K562 (cell line): ENCODE measurements around the gene ICAM1. TPM values are rescaled to one million over a fixed set of nuclear protein-coding genes. Genes with fewer than 3 reads are reported as not detected.

Experiments
- HIVEP1 ChIP-seq: fragments of 250-450 bp; sonication (Bioruptor Pico); IDR thresholded peaks from 2 replicates; pipeline ENCODE4 v1.4.0; 2020; ENCODE audit warnings: mild to moderate bottlenecking
- MXI1 ChIP-seq: IDR thresholded peaks from 2 replicates; pipeline ENCODE4 v1.6.1; 2011; ENCODE audit warnings: low read depth, mild to moderate bottlenecking, improper control_type of control experiment, low read length
- NCOA4 ChIP-seq: fragments of 450-650 bp; IDR thresholded peaks from 2 replicates; pipeline ENCODE4 v1.6.1; 2018; ENCODE audit warnings: mild to moderate bottlenecking; ENCODE audit not compliant: partially characterized antibody
- RBFOX2 ChIP-seq: fragments of 200-400 bp; formaldehyde crosslinking; IDR thresholded peaks from 2 replicates; pipeline ENCODE4 v1.6.1; 2017; ENCODE audit warnings: low read depth, mild to moderate bottlenecking, low read length, moderate library complexity
- RBM22 ChIP-seq: fragments of 200-400 bp; formaldehyde crosslinking; IDR thresholded peaks from 2 replicates; pipeline ENCODE4 v1.6.1; 2018; ENCODE audit warnings: low read length, low read depth; ENCODE audit not compliant: poor library complexity, severe bottlenecking
- SETDB1 ChIP-seq: IDR thresholded peaks from one replicate; pipeline ENCODE4 v1.6.1; 2012; ENCODE audit warnings: low read length, control low read depth, inconsistent platforms
- SUPT5H ChIP-seq: fragments of 450-650 bp; IDR thresholded peaks from 2 replicates; pipeline ENCODE4 v1.6.1; 2016
- TBL1XR1 ChIP-seq, 2 experiments: IDR thresholded peaks; 2 replicates each; pipeline ENCODE4 v1.6.1; 2012; ENCODE audit warnings: improper control_type of control experiment in 2 of 2, low read length in 2 of 2, mild to moderate bottlenecking in 1 of 2
- XRCC5 ChIP-seq: fragments of 200-400 bp; formaldehyde crosslinking; IDR thresholded peaks from 2 replicates; pipeline ENCODE4 v1.6.1; 2017; ENCODE audit warnings: low read depth, mild to moderate bottlenecking, low read length
- ZC3H8 ChIP-seq: fragments of 450-650 bp; IDR thresholded peaks from 2 replicates; pipeline ENCODE4 v1.6.1; 2017
- ZNF12 ChIP-seq: sonication (generic); formaldehyde crosslinking; IDR thresholded peaks from 2 replicates; pipeline ENCODE4 v1.4.0; 2020; ENCODE audit warnings: mild to moderate bottlenecking, missing genetic modification reagents
- ZNF311 ChIP-seq: fragments of 250-450 bp; sonication (Bioruptor Pico); IDR thresholded peaks from 2 replicates; pipeline ENCODE4 v1.4.0; 2020; ENCODE audit warnings: mild to moderate bottlenecking, moderate library complexity
- polyA plus RNA-seq, 8 experiments: library from polyadenylated mRNA; depleted of rRNA in 4 of 8; stranded (reverse) in 5 of 8; unstranded in 3 of 8; fragments of >200 nt; fragmentation: Nextera tagmentation in 2 of 8; fragmentation: Illumina TruSeq in 1 of 8; extraction: Ambion mirVana in 2 of 8; extraction: Trizol in 1 of 8; gene quantifications; 2 replicates each; pipeline versions ENCODE4 v1.2.1 to v1.2.3, GENCODE V29; 2011 to 2014; ENCODE audit warnings: inconsistent platforms in 1 of 8, missing spikeins in 1 of 8
- total RNA-seq, 7 experiments: library from RNA; depleted of rRNA in 6 of 7; stranded (reverse); fragments of >200 nt in 6 of 7; fragmentation: Illumina TruSeq in 2 of 7; extraction: Trizol in 2 of 7; gene quantifications; 2 replicates each; pipeline versions ENCODE4 v1.2.1 to v1.2.3, GENCODE V29; 2011 to 2021; ENCODE audit warnings: low replicate concordance in 1 of 7
- TF ChIP-seq, protein P1 (sequence below): fragments of 450-650 bp; IDR thresholded peaks from 2 replicates; pipeline ENCODE4 v1.6.1; 2016; ENCODE audit warnings: mild to moderate bottlenecking
- TF ChIP-seq, protein P2 (sequence below): fragments of 450-650 bp; conservative IDR thresholded peaks from 2 replicates; pipeline ENCODE4 v1.6.1; 2016; ENCODE audit warnings: missing genetic modification characterization, low read depth, mild to moderate bottlenecking, missing compliant biosample characterization, moderate library complexity
- TF ChIP-seq, protein P3 (sequence below): fragments of 250-450 bp; sonication (Bioruptor Pico); IDR thresholded peaks from 2 replicates; pipeline ENCODE4 v1.8.0; 2022; ENCODE audit warnings: inconsistent platforms
- TF ChIP-seq, protein P4 (sequence below): sonication (generic); formaldehyde crosslinking; IDR thresholded peaks from 2 replicates; pipeline ENCODE4 v1.8.0; 2023; ENCODE audit warnings: mild to moderate bottlenecking, missing genetic modification reagents
- TF ChIP-seq, protein P5 (sequence below): fragments of 250-450 bp; sonication (Bioruptor Pico); IDR thresholded peaks from 2 replicates; pipeline ENCODE4 v1.8.0; 2022; ENCODE audit warnings: moderate library complexity, mild to moderate bottlenecking, inconsistent platforms

ICAM1 gene
- total and polyA plus RNA-seq, 9 of the 15 experiments (the other 6 are each of a cell fraction or from before 2014, with no cell fraction given) = 2.3 to 24.4 (median 13.4) TPM

DNA sequence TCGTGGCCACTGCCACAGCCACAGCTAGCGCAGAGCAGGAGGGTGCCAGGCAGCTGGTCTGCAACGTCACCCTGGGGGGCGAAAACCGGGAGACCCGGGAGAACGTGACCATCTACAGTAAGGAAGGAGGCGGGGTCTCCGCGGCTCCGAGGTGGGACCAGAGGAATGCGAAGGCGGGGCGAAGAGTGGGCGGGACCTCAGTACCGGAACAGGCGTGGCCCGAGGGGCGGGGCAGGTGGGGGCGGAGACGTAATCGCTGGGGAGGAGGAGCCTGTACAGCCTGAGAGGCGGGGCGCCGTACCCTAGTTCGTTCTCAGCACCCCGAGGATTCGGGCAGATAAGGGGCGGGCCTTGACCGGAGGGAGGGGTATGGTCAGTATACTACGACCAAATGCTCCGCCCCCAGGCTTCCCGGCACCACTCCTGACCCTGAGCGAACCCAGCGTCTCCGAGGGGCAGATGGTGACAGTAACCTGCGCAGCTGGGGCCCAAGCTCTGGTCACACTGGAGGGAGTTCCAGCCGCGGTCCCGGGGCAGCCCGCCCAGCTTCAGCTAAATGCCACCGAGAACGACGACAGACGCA lies 21.4 kb downstream of the ICAM1 start (continued):
- TF ChIP-seq, protein P1, sequence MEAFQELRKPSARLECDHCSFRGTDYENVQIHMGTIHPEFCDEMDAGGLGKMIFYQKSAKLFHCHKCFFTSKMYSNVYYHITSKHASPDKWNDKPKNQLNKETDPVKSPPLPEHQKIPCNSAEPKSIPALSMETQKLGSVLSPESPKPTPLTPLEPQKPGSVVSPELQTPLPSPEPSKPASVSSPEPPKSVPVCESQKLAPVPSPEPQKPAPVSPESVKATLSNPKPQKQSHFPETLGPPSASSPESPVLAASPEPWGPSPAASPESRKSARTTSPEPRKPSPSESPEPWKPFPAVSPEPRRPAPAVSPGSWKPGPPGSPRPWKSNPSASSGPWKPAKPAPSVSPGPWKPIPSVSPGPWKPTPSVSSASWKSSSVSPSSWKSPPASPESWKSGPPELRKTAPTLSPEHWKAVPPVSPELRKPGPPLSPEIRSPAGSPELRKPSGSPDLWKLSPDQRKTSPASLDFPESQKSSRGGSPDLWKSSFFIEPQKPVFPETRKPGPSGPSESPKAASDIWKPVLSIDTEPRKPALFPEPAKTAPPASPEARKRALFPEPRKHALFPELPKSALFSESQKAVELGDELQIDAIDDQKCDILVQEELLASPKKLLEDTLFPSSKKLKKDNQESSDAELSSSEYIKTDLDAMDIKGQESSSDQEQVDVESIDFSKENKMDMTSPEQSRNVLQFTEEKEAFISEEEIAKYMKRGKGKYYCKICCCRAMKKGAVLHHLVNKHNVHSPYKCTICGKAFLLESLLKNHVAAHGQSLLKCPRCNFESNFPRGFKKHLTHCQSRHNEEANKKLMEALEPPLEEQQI = no peak
- TF ChIP-seq, protein P2, sequence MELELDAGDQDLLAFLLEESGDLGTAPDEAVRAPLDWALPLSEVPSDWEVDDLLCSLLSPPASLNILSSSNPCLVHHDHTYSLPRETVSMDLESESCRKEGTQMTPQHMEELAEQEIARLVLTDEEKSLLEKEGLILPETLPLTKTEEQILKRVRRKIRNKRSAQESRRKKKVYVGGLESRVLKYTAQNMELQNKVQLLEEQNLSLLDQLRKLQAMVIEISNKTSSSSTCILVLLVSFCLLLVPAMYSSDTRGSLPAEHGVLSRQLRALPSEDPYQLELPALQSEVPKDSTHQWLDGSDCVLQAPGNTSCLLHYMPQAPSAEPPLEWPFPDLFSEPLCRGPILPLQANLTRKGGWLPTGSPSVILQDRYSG (tag) = no peak
- TF ChIP-seq SETDB1 = no peak
- TF ChIP-seq HIVEP1 = no peak
- TF ChIP-seq, protein P3, sequence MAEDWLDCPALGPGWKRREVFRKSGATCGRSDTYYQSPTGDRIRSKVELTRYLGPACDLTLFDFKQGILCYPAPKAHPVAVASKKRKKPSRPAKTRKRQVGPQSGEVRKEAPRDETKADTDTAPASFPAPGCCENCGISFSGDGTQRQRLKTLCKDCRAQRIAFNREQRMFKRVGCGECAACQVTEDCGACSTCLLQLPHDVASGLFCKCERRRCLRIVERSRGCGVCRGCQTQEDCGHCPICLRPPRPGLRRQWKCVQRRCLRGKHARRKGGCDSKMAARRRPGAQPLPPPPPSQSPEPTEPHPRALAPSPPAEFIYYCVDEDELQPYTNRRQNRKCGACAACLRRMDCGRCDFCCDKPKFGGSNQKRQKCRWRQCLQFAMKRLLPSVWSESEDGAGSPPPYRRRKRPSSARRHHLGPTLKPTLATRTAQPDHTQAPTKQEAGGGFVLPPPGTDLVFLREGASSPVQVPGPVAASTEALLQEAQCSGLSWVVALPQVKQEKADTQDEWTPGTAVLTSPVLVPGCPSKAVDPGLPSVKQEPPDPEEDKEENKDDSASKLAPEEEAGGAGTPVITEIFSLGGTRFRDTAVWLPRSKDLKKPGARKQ (CRISPR knock-in tag) = no peak
- peak; percentile 64 for TF ChIP-seq RBFOX2
- TF ChIP-seq, protein P4, sequence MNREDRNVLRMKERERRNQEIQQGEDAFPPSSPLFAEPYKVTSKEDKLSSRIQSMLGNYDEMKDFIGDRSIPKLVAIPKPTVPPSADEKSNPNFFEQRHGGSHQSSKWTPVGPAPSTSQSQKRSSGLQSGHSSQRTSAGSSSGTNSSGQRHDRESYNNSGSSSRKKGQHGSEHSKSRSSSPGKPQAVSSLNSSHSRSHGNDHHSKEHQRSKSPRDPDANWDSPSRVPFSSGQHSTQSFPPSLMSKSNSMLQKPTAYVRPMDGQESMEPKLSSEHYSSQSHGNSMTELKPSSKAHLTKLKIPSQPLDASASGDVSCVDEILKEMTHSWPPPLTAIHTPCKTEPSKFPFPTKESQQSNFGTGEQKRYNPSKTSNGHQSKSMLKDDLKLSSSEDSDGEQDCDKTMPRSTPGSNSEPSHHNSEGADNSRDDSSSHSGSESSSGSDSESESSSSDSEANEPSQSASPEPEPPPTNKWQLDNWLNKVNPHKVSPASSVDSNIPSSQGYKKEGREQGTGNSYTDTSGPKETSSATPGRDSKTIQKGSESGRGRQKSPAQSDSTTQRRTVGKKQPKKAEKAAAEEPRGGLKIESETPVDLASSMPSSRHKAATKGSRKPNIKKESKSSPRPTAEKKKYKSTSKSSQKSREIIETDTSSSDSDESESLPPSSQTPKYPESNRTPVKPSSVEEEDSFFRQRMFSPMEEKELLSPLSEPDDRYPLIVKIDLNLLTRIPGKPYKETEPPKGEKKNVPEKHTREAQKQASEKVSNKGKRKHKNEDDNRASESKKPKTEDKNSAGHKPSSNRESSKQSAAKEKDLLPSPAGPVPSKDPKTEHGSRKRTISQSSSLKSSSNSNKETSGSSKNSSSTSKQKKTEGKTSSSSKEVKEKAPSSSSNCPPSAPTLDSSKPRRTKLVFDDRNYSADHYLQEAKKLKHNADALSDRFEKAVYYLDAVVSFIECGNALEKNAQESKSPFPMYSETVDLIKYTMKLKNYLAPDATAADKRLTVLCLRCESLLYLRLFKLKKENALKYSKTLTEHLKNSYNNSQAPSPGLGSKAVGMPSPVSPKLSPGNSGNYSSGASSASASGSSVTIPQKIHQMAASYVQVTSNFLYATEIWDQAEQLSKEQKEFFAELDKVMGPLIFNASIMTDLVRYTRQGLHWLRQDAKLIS (CRISPR knock-in tag) = no peak; the same call in 1 of the 2 replicates
- TF ChIP-seq, protein P5, sequence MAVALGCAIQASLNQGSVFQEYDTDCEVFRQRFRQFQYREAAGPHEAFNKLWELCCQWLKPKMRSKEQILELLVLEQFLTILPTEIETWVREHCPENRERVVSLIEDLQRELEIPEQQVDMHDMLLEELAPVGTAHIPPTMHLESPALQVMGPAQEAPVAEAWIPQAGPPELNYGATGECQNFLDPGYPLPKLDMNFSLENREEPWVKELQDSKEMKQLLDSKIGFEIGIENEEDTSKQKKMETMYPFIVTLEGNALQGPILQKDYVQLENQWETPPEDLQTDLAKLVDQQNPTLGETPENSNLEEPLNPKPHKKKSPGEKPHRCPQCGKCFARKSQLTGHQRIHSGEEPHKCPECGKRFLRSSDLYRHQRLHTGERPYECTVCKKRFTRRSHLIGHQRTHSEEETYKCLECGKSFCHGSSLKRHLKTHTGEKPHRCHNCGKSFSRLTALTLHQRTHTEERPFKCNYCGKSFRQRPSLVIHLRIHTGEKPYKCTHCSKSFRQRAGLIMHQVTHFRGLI (CRISPR knock-in tag) = no peak
- TF ChIP-seq RBM22 = no peak
- no peak for TF ChIP-seq ZNF311
- no peak for TF ChIP-seq TBL1XR1 (IDR thresholded peaks at IDR 0.05; ENCODE audit: low read length in 2 of 2)
- TF ChIP-seq MXI1 = no peak
- TF ChIP-seq SUPT5H = peak; percentile 59; the same call in 1 of the 2 replicates
- TF ChIP-seq XRCC5 = no peak
- no peak for TF ChIP-seq ZC3H8
- TF ChIP-seq NCOA4 = no peak
- no peak for TF ChIP-seq ZNF12 (CRISPR knock-in tag)
